Uterus (tissue), 4 donors: ENCODE results near the gene DBH. TPM values are rescaled to one million over a fixed set of nuclear protein-coding genes. Genes with fewer than 3 reads are reported as not detected.

Source experiments
- DNase-seq, 2 donors: peaks; one replicate each; pipeline ENCODE4 v3.0.0-alpha.2; 2019 to 2020
- H3K27ac ChIP-seq, 2 donors: fragments of 200-600 bp; sonication (generic); 1 replicate in 1 of 2; 2 replicates in 1 of 2; pipeline ENCODE4 v1.5.1; 2016 to 2018
- H3K27me3 ChIP-seq, 2 donors: fragments of 200-600 bp; sonication (generic); one replicate each; pipeline ENCODE4 v1.5.1; 2018 to 2019; ENCODE audit warnings: control low read depth in 1 of 2
- H3K36me3 ChIP-seq, 2 donors: fragments of 200-600 bp; sonication (generic); one replicate each; pipeline ENCODE4 v1.5.1; 2019; ENCODE audit warnings: control low read depth in 1 of 2
- H3K4me1 ChIP-seq, 2 donors: fragments of 200-600 bp; sonication (generic); one replicate each; pipeline ENCODE4 v1.5.1; 2018 to 2019; ENCODE audit warnings: control low read depth in 1 of 2
- H3K4me3 ChIP-seq, 2 donors: fragments of 200-600 bp; sonication (generic); 1 replicate in 1 of 2; 2 replicates in 1 of 2; pipeline ENCODE4 v1.5.1; 2018 to 2019; ENCODE audit warnings: mild to moderate bottlenecking in 1 of 2
- H3K9me3 ChIP-seq, 2 donors: fragments of 200-600 bp; sonication (generic); one replicate each; pipeline ENCODE4 v1.5.1; 2019; ENCODE audit warnings: control low read depth in 1 of 2
- CTCF ChIP-seq, 4 experiments: fragments of 200-600 bp in 2 of 4; fragments of 450-650 bp in 2 of 4; sonication (generic) in 2 of 4; IDR thresholded peaks; one replicate each; pipeline ENCODE4 v1.5.1; 2016 to 2019; ENCODE audit warnings: antibody characterized with exemption in 4 of 4, mild to moderate bottlenecking in 2 of 4, moderate library complexity in 1 of 4
- POLR2A ChIP-seq, 2 donors: fragments of 450-650 bp; IDR thresholded peaks; one replicate each; pipeline ENCODE4 v1.6.1; 2016; ENCODE audit warnings: antibody characterized with exemption in 2 of 2, mild to moderate bottlenecking in 1 of 2, moderate library complexity in 1 of 2
- intact Hi-C: fragments of 100-400 bp; cut with DNase I; formaldehyde crosslinking; loops from one replicate; pipeline ENCODE4 v1.15.1; 2023; ENCODE audit warnings: low total_unique reads
- total RNA-seq, 4 donors: library from RNA; depleted of rRNA in 3 of 4; stranded (reverse); fragments of >200 nt in 3 of 4; gene quantifications; one replicate each; pipeline versions ENCODE4 v1.1.0 to v1.2.4, GENCODE V29; 2014 to 2023
- donor health status: DM: yes; HTN: yes; CAD: no.

DBH gene
- total RNA-seq, 4 donors from 2014 or later: 1.3 TPM; not detected in 3

- peaks cover 0 to 5% of the 10 kb centered on the region in 2 donors for H3K4me1 ChIP-seq
- peaks cover 0 to 7% of the 10 kb centered on the region in 2 donors for H3K27me3 ChIP-seq
- no peaks in the 10 kb centered on the region for H3K36me3 ChIP-seq
- DNase-seq: no peak
- H3K9me3 ChIP-seq: no peaks in the 10 kb centered on the region
- H3K4me3 ChIP-seq: no peak overlapping the region
- intact Hi-C loops: no loop called here
- no peak overlapping the region for H3K27ac ChIP-seq
- TF ChIP-seq CTCF (IDR thresholded peaks at IDR 0.05) (no peak), POLR2A (IDR thresholded peaks at IDR 0.05) (no peak)
These were observed 21.0 kb downstream of the DBH start for GRCh38 chr9:133657120-133657661.

GRCh38 chr9:133658442-133659431 lies 22.6 kb downstream of the DBH start:
- H3K27ac ChIP-seq: no peak overlapping the region
- peaks cover 0 to 5% of the 10 kb centered on the region in 2 donors for H3K4me1 ChIP-seq
- no peak overlapping the region for H3K4me3 ChIP-seq
- TF ChIP-seq CTCF (IDR thresholded peaks at IDR 0.05): no peak
- no peak for TF ChIP-seq POLR2A (IDR thresholded peaks at IDR 0.05)
- peak; percentile 26 to 61 for DNase-seq
- no peaks in the 10 kb centered on the region for H3K36me3 ChIP-seq
- peaks cover 0 to 7% of the 10 kb centered on the region in 2 donors for H3K27me3 ChIP-seq
- intact Hi-C loops: no loop called here
- H3K9me3 ChIP-seq: no peaks in the 10 kb centered on the region

GRCh38 chr9:133659516-133659915 lies 23.4 kb downstream of the DBH start:
- no peaks in the 10 kb centered on the region for H3K9me3 ChIP-seq
- intact Hi-C loops: no loop called here
- DNase-seq: no peak
- peaks cover 0 to 5% of the 10 kb centered on the region in 2 donors for H3K4me1 ChIP-seq
- TF ChIP-seq POLR2A (IDR thresholded peaks at IDR 0.05) (no peak), CTCF (IDR thresholded peaks at IDR 0.05) (no peak)
- H3K4me3 ChIP-seq: no peak overlapping the region
- no peaks in the 10 kb centered on the region for H3K36me3 ChIP-seq
- peaks cover 0 to 6% of the 10 kb centered on the region in 2 donors for H3K27me3 ChIP-seq
- no peak overlapping the region for H3K27ac ChIP-seq

GRCh38 chr9:133661846-133662540 lies 25.8 kb downstream of the DBH start:
- H3K27me3 ChIP-seq: no peaks in the 10 kb centered on the region
- intact Hi-C loops: no loop called here
- no peak overlapping the region for H3K4me3 ChIP-seq
- peak; percentile 34 to 67 for DNase-seq
- H3K27ac ChIP-seq: no peak overlapping the region
- H3K9me3 ChIP-seq: no peaks in the 10 kb centered on the region
- H3K36me3 ChIP-seq: no peaks in the 10 kb centered on the region
- TF ChIP-seq CTCF (IDR thresholded peaks at IDR 0.05) (no peak), POLR2A (IDR thresholded peaks at IDR 0.05) (no peak)
- H3K4me1 ChIP-seq: peaks cover 0 to 5% of the 10 kb centered on the region in 2 donors
